ENCODE measurements around the gene CBL. TPM values are rescaled to one million over a fixed set of nuclear protein-coding genes. Genes with fewer than 3 reads are reported as not detected.

CBL gene
- total RNA-seq, 1 donor from 2014 or later: 39.0 TPM

GRCh38 chr11:119298726-119299125 lies 92.6 kb downstream of the CBL start:
- no peaks in the 10 kb centered on the region for H3K27me3 ChIP-seq (ENCODE audit: low read depth)
- ATAC-seq (no peak), DNase-seq (no peak)
- no peak overlapping the region for H3K27ac ChIP-seq
- no peak for TF ChIP-seq CTCF (IDR thresholded peaks at IDR 0.05)
- intact Hi-C loops (cut with DNase I): no loop called here
- H3K4me3 ChIP-seq: no peak overlapping the region
- no peaks in the 10 kb centered on the region for H3K9me3 ChIP-seq
- peaks cover 75% of the 10 kb centered on the region for H3K36me3 ChIP-seq
- no peaks in the 10 kb centered on the region for H3K4me1 ChIP-seq

- no peak for TF ChIP-seq CTCF (IDR thresholded peaks at IDR 0.05)
- no peaks in the 10 kb centered on the region for H3K9me3 ChIP-seq
- ATAC-seq (no peak), DNase-seq (no peak)
- peaks cover 76% of the 10 kb centered on the region for H3K36me3 ChIP-seq
- H3K4me3 ChIP-seq: no peak overlapping the region
- no peaks in the 10 kb centered on the region for H3K4me1 ChIP-seq
- intact Hi-C loops (cut with DNase I): no loop called here
- H3K27me3 ChIP-seq (ENCODE audit: low read depth): no peaks in the 10 kb centered on the region
- no peak overlapping the region for H3K27ac ChIP-seq
These were observed 93.3 kb downstream of the CBL start for GRCh38 chr11:119299416-119299815.

- DNase-seq: no peak
- intact Hi-C loops (cut with DNase I): no loop called here
- no peaks in the 10 kb centered on the region for H3K9me3 ChIP-seq
- H3K27me3 ChIP-seq (ENCODE audit: low read depth): no peaks in the 10 kb centered on the region
- H3K4me3 ChIP-seq: no peak overlapping the region
- no peak for TF ChIP-seq CTCF (IDR thresholded peaks at IDR 0.05)
- H3K27ac ChIP-seq: no peak overlapping the region
- ATAC-seq: no peak
- no peaks in the 10 kb centered on the region for H3K4me1 ChIP-seq
- peaks cover 76% of the 10 kb centered on the region for H3K36me3 ChIP-seq
These were observed 94.2 kb downstream of the CBL start for GRCh38 chr11:119300198-119300964.

GRCh38 chr11:119303227-119303718 lies 97.1 kb downstream of the CBL start:
- no peak overlapping the region for H3K27ac ChIP-seq
- H3K4me1 ChIP-seq: no peaks in the 10 kb centered on the region
- no peaks in the 10 kb centered on the region for H3K27me3 ChIP-seq (ENCODE audit: low read depth)
- intact Hi-C loops (cut with DNase I): no loop called here
- no peak overlapping the region for H3K4me3 ChIP-seq
- H3K9me3 ChIP-seq: no peaks in the 10 kb centered on the region
- DNase-seq: no peak
- no peak for TF ChIP-seq CTCF (IDR thresholded peaks at IDR 0.05)
- peaks cover 74% of the 10 kb centered on the region for H3K36me3 ChIP-seq
- no peak for ATAC-seq

DNA sequence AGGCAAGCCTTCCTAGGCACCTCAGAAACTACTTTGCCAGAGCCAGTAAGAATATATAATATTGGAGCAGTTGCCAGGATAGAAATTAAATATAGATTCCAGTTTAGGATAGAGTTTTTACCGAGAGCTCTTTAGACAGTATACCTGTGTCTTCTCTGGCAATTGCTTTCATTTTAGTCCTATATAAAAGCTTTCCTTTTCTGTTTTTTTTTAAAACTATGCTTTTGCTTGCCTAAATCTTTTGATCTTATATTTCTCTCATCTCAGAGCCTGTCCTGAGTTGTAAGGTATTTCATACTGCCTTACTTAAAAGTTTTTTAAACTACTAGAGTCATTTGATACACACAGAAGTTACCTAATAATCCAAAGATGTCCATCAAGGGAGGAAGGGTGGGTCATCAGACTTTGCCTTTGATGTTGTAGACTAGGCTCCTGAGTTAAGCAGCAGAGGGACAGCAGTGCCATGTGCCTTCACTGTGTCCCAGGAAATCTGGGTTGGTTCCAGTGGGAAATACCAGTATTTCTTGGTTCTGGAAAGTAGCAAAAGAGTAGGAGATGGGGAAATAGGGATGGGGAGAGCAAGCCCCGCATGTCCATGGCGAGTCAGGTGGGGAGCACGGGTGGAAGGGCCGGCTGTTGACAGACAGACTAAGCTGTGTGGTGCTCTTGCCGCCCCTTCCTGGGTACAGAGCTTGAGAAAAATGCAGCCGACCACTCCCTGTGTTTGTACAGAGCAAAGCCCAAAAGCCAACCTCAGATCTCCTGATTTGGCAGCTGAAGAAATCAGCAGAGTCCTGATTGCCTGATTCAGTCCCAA lies 99.6 kb downstream of the CBL start:
- H3K27ac ChIP-seq: peak overlapping the region; percentile 18
- H3K9me3 ChIP-seq: no peaks in the 10 kb centered on the region
- H3K4me3 ChIP-seq: no peak overlapping the region
- no peaks in the 10 kb centered on the region for H3K4me1 ChIP-seq
- ATAC-seq (no peak), DNase-seq (no peak)
- intact Hi-C loops (cut with DNase I): no loop called here
- peaks cover 69% of the 10 kb centered on the region for H3K36me3 ChIP-seq
- H3K27me3 ChIP-seq (ENCODE audit: low read depth): no peaks in the 10 kb centered on the region
- no peak for TF ChIP-seq CTCF (IDR thresholded peaks at IDR 0.05)
